Neural progenitor cell (in vitro differentiated cells): ENCODE measurements around the gene CHST3. TPM values are rescaled to one million over a fixed set of nuclear protein-coding genes. Genes with fewer than 3 reads are reported as not detected.
"Not testable (repeated sequence)": the region's sequence is repeated elsewhere in the genome, so short reads cannot be mapped to it uniquely, and the experiment has no call there.

Experiments
- DNase-seq: peaks from one replicate; pipeline ENCODE4 v3.0.0-alpha.2; 2016; ENCODE audit warnings: low spot score
- H2AFZ ChIP-seq: fragments of 200-600 bp; sonication (generic); replicated peaks from 2 replicates; pipeline ENCODE4 v1.6.1; 2016; ENCODE audit warnings: antibody characterized with exemption
- H3F3A ChIP-seq: fragments of 200-600 bp; sonication (generic); 2 replicates; pipeline ENCODE4 v1.6.1; 2016; ENCODE audit warnings: antibody characterized with exemption, low read depth
- H3K27ac ChIP-seq: fragments of 200-600 bp; sonication (generic); 2 replicates; pipeline ENCODE4 v1.5.1; 2016; ENCODE audit warnings: mild to moderate bottlenecking
- H3K27me3 ChIP-seq: fragments of 200-600 bp; sonication (generic); 2 replicates; pipeline ENCODE4 v1.6.1; 2016; ENCODE audit warnings: mild to moderate bottlenecking, moderate library complexity
- H3K36me3 ChIP-seq: fragments of 200-600 bp; sonication (generic); 2 replicates; pipeline ENCODE4 v1.5.1; 2016
- H3K4me1 ChIP-seq: fragments of 200-600 bp; sonication (generic); 2 replicates; pipeline ENCODE4 v1.6.1; 2016; ENCODE audit warnings: mixed run types
- H3K4me2 ChIP-seq: fragments of 200-600 bp; sonication (generic); 2 replicates; pipeline ENCODE4 v1.6.1; 2016
- H3K4me3 ChIP-seq: fragments of 200-600 bp; sonication (generic); 2 replicates; pipeline ENCODE4 v1.5.1; 2016
- H3K79me2 ChIP-seq: fragments of 200-600 bp; sonication (generic); 2 replicates; pipeline ENCODE4 v1.6.1; 2016; ENCODE audit warnings: low read depth
- H3K9ac ChIP-seq: fragments of 200-600 bp; sonication (generic); 2 replicates; pipeline ENCODE4 v1.6.1; 2016
- H3K9me3 ChIP-seq: fragments of 200-600 bp; sonication (generic); 2 replicates; pipeline ENCODE4 v1.5.1; 2016; ENCODE audit warnings: low read depth
- H4K20me1 ChIP-seq: fragments of 200-600 bp; sonication (generic); 2 replicates; pipeline ENCODE4 v1.6.1; 2016; ENCODE audit warnings: low read depth
- H3K27ac Mint-ChIP-seq: 3 replicates; pipeline ENCODE4 v1.8.0; 2021; ENCODE audit warnings: mixed read lengths
- H3K27me3 Mint-ChIP-seq: 2 replicates; pipeline ENCODE4 v1.8.0; 2022; ENCODE audit warnings: low read depth, mild to moderate bottlenecking, inconsistent platforms, moderate library complexity, mixed read lengths; ENCODE audit not compliant: insufficient read depth
- H3K36me3 Mint-ChIP-seq: 3 replicates; pipeline ENCODE4 v1.8.0; 2021; ENCODE audit warnings: mixed read lengths
- H3K4me1 Mint-ChIP-seq: 3 replicates; pipeline ENCODE4 v1.8.0; 2021; ENCODE audit warnings: mixed read lengths
- H3K4me3 Mint-ChIP-seq: 3 replicates; pipeline ENCODE4 v1.8.0; 2021; ENCODE audit warnings: mild to moderate bottlenecking, moderate library complexity, mixed read lengths
- H3K9me3 Mint-ChIP-seq: 3 replicates; pipeline ENCODE4 v1.8.0; 2020; ENCODE audit warnings: mixed read lengths
- EZH2 ChIP-seq: fragments of 200-600 bp; sonication (generic); IDR thresholded peaks from 2 replicates; pipeline ENCODE4 v1.6.1; 2017; ENCODE audit warnings: antibody characterized with exemption, mild to moderate bottlenecking, moderate library complexity
- EZH2phosphoT487 ChIP-seq: fragments of 200-600 bp; sonication (generic); IDR thresholded peaks from 2 replicates; pipeline ENCODE4 v1.6.1; 2017; ENCODE audit warnings: antibody characterized with exemption
- total RNA-seq: library from RNA; depleted of rRNA; stranded (reverse); fragments of >200 nt; gene quantifications from 2 replicates; pipeline ENCODE4 v1.2.3, GENCODE V29; 2015; ENCODE audit warnings: low replicate concordance
- TF ChIP-seq, protein P1 (sequence below): fragments of 200-600 bp; sonication (generic); IDR thresholded peaks from 2 replicates; pipeline ENCODE4 v1.5.1; 2017; ENCODE audit warnings: antibody characterized with exemption, mild to moderate bottlenecking

CHST3 gene
- total RNA-seq, 1 donor from 2014 or later = 9.1 TPM

DNA sequence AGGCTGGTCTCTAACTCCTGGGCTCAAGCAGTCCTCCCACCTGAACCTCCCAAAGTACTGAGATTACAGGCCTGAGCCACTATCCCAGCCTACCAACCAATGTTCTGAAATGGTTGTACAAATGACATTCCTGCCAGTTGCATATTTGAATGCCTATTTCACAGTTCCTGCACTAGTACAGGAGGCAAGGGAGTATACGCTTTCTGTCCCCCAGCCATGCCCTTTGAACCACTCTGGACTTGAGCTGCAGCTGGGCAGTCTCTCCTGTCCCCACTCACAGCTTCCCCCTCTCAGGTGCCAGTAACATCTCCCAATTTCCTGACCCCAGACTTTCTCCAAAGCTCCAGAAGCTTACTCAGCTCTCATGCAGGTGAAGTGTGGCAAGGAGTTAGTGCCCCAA is 65.2 kb downstream of the CHST3 start:
- Histone ChIP-seq H3K79me2 (no peaks in the 10 kb centered on the region), H3K4me2 (no peak overlapping the region), H3K27ac (no peak overlapping the region), H3K9me3 (no peaks in the 10 kb centered on the region), H3K36me3 (no peaks in the 10 kb centered on the region), H4K20me1 (no peaks in the 10 kb centered on the region), H3K27me3 (no peaks in the 10 kb centered on the region), H3F3A (no peaks in the 10 kb centered on the region), H2AFZ (no peak overlapping the region), H3K4me3 (no peak overlapping the region), H3K9ac (no peak overlapping the region), H3K4me1 (no peaks in the 10 kb centered on the region)
- TF ChIP-seq, protein P1, sequence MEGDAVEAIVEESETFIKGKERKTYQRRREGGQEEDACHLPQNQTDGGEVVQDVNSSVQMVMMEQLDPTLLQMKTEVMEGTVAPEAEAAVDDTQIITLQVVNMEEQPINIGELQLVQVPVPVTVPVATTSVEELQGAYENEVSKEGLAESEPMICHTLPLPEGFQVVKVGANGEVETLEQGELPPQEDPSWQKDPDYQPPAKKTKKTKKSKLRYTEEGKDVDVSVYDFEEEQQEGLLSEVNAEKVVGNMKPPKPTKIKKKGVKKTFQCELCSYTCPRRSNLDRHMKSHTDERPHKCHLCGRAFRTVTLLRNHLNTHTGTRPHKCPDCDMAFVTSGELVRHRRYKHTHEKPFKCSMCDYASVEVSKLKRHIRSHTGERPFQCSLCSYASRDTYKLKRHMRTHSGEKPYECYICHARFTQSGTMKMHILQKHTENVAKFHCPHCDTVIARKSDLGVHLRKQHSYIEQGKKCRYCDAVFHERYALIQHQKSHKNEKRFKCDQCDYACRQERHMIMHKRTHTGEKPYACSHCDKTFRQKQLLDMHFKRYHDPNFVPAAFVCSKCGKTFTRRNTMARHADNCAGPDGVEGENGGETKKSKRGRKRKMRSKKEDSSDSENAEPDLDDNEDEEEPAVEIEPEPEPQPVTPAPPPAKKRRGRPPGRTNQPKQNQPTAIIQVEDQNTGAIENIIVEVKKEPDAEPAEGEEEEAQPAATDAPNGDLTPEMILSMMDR = no peak
- no peak for TF ChIP-seq EZH2
- no peak for TF ChIP-seq EZH2phosphoT487
- H3K27ac Mint-ChIP-seq = no peak overlapping the region
- peaks cover 4% of the 10 kb centered on the region for H3K27me3 Mint-ChIP-seq
- H3K4me3 Mint-ChIP-seq = no peak overlapping the region
- no peaks in the 10 kb centered on the region for H3K9me3 Mint-ChIP-seq
- H3K36me3 Mint-ChIP-seq = no peaks in the 10 kb centered on the region
- DNase-seq = no peak
- peaks cover 43% of the 10 kb centered on the region for H3K4me1 Mint-ChIP-seq

DNA sequence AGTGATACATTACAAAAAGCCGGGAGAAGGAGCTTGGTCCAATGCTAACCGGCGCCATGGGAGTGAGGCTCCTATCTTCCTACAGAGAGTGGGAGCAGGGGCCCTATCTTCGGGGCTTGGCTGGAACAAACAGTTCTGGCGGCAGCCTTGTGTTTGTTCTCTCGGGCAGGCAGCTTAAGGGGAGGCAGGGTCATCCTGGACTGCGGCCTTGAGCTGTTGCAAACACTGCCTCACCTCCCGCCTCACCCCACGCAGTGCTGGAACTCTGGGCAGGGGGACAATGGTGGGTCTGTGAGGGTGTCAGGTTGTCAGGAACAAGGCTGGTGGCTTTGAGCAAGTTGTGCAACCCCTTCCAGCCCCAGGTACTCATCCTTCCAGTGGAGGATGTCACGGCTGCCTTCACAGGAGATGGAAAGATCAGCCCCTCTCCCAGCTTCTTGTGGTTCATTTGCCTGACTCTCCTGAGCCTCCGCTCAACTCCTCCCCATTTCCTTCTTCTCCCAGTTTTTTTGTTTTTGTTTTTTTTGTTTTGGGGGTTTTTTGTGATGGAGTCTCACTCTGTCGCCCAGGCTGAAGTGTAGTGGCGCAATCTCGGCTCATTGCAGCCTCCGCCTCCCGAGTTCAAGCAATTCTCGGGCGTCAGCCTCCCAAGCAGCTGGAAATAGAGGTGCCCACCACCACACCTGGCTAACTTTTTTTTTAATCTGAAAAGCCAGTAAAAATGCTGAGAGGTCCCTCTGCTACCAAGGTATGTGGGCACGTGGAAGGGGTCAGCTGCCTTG is 66.8 kb downstream of the CHST3 start:
- no peak overlapping the region for H3K4me3 Mint-ChIP-seq
- H3K27ac ChIP-seq = no peak overlapping the region
- no peaks in the 10 kb centered on the region for H3K9me3 Mint-ChIP-seq
- DNase-seq = no peak
- H3K27ac Mint-ChIP-seq = peak overlapping the region; percentile 81
- no peaks in the 10 kb centered on the region for H3K4me1 ChIP-seq
- H3K9ac ChIP-seq = no peak overlapping the region
- H3K4me2 ChIP-seq = no peak overlapping the region
- H3K27me3 ChIP-seq = no peaks in the 10 kb centered on the region
- no peaks in the 10 kb centered on the region for H3K36me3 Mint-ChIP-seq
- H3K4me3 ChIP-seq = no peak overlapping the region
- TF ChIP-seq, protein P1 = no peak
- TF ChIP-seq EZH2 (no peak), EZH2phosphoT487 (no peak)
- H3F3A ChIP-seq = no peaks in the 10 kb centered on the region
- no peaks in the 10 kb centered on the region for H4K20me1 ChIP-seq
- no peaks in the 10 kb centered on the region for H3K36me3 ChIP-seq
- peak overlapping the region; percentile 68 for H2AFZ ChIP-seq
- peaks cover 6% of the 10 kb centered on the region for H3K27me3 Mint-ChIP-seq
- peaks cover 43% of the 10 kb centered on the region for H3K4me1 Mint-ChIP-seq
- no peaks in the 10 kb centered on the region for H3K9me3 ChIP-seq
- H3K79me2 ChIP-seq = no peaks in the 10 kb centered on the region

DNA sequence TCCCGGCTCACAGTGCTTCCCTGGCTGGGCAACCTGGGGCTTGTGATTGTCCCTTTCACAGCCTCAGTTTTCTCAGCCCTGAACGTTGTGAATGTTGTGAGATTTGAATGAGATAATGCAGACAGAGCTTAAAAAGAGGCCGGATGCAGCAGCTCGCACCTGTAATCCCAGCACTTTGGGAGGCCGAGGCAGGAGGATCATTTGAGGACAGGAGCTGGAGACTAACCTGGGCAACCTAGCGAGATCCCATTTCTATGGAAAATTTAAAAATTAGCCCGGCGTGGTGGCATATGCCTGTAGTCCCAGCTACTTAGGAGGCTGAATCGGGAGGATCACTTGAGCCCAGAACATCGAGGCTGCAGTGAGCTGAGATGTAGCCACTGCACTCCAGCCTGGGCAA is 67.5 kb downstream of the CHST3 start:
- Histone ChIP-seq H2AFZ (no peak overlapping the region), H3K27me3 (no peaks in the 10 kb centered on the region), H3K4me2 (no peak overlapping the region), H3K9me3 (no peaks in the 10 kb centered on the region), H3K9ac (no peak overlapping the region), H3K4me1 (no peaks in the 10 kb centered on the region), H3K36me3 (no peaks in the 10 kb centered on the region), H3K79me2 (no peaks in the 10 kb centered on the region), H4K20me1 (no peaks in the 10 kb centered on the region), H3K27ac (no peak overlapping the region), H3K4me3 (no peak overlapping the region), H3F3A (no peaks in the 10 kb centered on the region)
- DNase-seq = no peak
- Mint-ChIP-seq H3K27me3 (peaks cover 6% of the 10 kb centered on the region), H3K9me3 (no peaks in the 10 kb centered on the region), H3K4me1 (peaks cover 39% of the 10 kb centered on the region), H3K27ac (no peak overlapping the region), H3K36me3 (no peaks in the 10 kb centered on the region), H3K4me3 (no peak overlapping the region)
- TF ChIP-seq EZH2phosphoT487 = no peak
- no peak for TF ChIP-seq EZH2
- TF ChIP-seq, protein P1 = no peak

DNA sequence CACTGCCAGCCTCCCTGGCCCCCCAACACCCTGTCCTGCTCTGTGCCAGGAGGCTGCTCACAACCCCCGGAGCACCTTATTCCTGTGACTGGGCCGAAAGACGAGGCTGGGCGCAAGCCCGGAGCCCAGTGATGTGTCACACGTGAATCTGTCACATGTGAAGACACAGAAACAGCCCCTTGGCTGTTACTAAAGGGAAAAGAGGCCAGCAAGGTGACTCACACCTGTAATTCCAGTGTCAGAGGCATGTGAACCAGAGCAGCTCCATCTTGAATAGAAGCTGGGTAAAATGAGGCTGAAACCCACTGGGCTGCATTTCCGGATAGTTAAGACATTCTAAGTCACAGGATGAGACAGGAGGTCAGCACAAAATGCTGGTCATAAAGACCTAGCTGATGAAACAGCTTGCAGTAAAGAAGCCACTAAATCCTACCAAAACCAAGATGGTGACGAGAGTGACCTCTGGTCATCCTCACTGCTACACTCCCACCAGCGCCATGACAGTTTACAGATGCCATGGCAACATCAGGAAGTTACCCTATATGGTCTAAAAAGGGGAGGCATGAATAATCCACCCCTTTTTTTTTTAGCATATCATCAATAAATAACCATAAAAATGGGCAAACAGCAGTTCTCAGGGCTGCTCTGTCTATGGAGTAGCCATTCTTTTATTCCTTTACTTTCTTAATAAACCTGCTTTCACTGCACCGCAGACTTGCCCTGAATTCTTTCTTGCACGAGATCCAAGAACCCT is 68.4 kb downstream of the CHST3 start:
- not testable (repeated sequence) for H3K9me3 ChIP-seq, H3K27ac Mint-ChIP-seq

More for the DNA sequence above, 68.4 kb downstream of the CHST3 start:
- H3K9me3 Mint-ChIP-seq, H3K36me3 Mint-ChIP-seq, H3K27me3 Mint-ChIP-seq, H3K27me3 ChIP-seq, H3K4me3 Mint-ChIP-seq, H3K79me2 ChIP-seq, H3K27ac ChIP-seq, H3F3A ChIP-seq, H3K4me2 ChIP-seq, H3K4me3 ChIP-seq, H3K4me1 ChIP-seq, H3K36me3 ChIP-seq, DNase-seq, H4K20me1 ChIP-seq, H2AFZ ChIP-seq, H3K9ac ChIP-seq: not testable (repeated sequence)
- H3K4me1 Mint-ChIP-seq = peaks cover 44% of the 10 kb centered on the region
